ENCODE measurements around the gene ATP6V0D1.

GRCh38 chr16:67460168-67460567 lies 20.8 kb downstream of the ATP6V0D1 start:
- TF ChIP-seq CTCF (conservative IDR thresholded peaks at IDR 0.05 in 1 of 2, IDR thresholded peaks at IDR 0.05 in 1 of 2; ENCODE audit: extremely low read depth in 1 of 2, insufficient read depth in 1 of 2, low read depth in 1 of 2, low read length in 2 of 2) (no peak), EZH2 (IDR thresholded peaks at IDR 0.05; ENCODE audit: borderline replicate concordance, low read length) (no peak)

All from mammary epithelial cell (primary cell).